HG02884 (cell line): Measurements from ENCODE around the gene DSN1.

Experiments
- ATAC-seq: cut with Tn5 transposase; IDR thresholded peaks from one replicate; pipeline ENCODE4 v1.9.1; 2021; ENCODE audit warnings: mild to moderate bottlenecking, moderate library complexity; ENCODE audit not compliant: unreplicated experiment

The DSN1 gene

DNA sequence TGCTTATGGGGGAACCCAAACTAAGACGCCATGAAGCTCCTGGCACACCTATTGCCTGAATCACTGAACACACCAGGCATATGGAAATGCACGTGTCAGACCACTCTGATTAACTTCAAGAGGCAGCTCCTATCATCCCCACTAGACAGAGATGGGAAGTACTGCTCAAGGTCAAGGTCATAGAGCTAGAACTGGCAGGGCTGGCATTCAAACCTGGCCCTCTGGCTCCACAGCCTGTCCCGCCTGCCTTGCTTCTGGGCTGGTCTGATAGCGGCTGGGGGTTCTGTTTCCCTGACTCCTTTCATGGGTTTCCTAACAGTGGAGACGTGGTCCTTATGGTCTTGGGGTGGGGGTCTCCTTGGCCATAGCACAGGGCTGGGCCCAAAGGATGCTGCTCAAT is 22.6 kb upstream of the DSN1 start:
- no peak for ATAC-seq

DNA sequence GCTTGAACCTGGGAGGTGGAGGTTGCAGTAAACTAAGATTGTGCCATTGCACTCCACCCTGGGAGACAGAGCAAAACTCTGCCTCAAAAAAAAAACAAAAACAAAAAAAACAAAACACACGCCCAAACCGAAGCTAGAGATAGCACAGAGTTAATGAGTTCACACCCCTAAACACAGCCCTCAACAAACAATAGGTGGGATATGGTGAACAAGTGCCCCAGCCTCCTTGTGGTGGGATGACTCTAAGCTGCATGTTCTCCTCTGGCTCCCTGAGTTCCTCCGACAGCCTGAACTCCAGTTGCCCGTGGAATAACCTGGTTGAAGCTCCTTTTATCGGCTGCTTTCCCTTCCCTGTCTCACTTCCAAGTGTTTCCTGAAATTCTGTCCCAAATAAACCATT is 22.1 kb upstream of the DSN1 start:
- ATAC-seq = no peak

DNA sequence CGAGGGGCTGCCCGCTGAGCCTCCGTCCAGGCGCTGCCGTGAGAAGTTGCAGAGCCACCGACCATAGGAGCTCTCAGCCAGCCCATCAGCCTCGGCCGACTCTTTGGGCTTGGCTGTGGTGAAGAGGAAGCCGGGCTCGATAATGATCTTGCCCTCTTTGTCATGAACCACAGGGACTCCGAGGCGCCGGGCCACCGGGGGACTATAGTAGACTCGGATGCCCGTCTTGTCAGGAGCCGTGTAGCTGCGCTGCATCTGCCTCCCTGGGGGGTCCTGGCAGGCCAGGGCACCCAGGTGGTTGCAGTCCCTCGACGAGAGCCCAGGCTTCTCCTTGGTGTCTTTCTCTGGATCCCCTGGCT is 20.5 kb upstream of the DSN1 start:
- ATAC-seq = no peak

DNA sequence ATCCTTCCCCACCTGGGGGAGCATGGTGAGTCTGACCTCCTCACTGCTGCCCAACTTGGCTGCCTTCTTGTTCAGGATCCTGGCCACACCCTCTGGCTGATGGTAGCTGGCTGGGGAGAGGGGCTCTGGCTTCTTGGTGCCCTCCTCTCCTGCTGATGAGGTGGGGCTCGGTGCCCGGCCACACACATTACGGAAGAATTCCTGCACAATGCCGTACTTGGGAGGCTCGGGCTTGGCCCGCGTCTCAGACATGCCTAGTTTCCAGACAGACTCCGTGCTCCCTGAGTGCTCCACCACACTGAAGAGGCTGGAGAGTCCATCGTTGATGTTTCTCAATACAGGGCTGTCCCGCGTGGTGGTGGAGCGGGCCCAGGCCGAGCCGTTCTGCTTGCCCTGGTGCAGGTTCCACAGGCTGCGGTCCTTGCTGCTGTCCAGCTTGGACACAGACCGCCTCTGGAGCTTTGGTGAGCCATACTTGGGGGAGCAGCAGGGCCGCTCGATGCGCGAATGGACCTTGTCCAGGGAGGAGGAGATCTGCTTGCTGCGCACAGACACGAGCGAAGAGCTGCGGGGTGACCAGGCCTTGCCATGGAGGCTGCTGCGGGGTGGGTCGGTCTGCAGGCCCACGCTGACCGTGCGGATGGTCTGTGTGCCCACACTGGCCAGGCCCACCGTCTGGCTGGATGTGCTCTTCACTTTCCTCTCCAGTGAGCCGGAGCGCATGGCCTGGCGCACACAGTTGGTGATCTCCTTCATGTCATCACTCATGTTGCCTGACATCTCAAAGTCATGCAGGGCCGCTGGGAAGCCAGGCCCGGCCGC is 19.9 kb upstream of the DSN1 start:
- ATAC-seq = no peak

DNA sequence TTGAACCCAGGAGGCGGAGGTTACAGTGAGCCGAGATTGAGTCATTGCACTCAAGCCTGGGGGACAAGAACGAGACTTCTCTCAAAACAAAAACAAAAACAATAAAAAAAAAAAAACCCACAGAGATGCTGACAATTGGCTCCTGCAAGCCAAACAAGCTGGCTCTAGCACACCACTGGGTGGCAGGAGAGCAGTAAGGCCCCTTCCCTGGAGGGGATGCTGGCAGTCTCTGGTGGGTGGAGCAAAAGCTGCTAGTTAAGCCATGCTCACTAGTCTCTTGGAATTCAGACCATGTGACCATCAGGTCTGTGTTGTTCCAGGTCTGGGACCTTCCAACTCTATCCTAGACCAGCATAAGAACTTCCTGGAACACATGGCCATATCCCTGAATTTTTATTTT is 18.9 kb upstream of the DSN1 start:
- ATAC-seq = no peak

DNA sequence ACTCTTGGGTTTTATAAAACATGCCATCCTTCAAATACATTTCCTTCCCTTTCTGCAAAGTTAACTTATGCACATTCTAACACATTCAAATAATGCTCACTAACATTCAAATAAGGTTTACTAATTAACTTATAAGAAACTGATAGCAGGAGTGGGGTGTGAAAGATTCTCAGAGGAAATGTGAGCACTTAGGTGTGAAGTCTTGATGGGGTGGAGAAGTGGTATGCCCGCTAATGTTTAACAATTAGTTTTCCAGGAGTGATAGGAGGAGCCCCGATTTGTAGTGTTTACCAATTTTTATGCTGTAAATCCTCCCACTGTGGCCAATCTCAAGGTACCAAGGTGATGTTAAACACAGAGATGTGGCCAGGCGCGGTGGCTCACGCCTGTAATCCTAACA is 18.3 kb upstream of the DSN1 start:
- ATAC-seq = no peak

DNA sequence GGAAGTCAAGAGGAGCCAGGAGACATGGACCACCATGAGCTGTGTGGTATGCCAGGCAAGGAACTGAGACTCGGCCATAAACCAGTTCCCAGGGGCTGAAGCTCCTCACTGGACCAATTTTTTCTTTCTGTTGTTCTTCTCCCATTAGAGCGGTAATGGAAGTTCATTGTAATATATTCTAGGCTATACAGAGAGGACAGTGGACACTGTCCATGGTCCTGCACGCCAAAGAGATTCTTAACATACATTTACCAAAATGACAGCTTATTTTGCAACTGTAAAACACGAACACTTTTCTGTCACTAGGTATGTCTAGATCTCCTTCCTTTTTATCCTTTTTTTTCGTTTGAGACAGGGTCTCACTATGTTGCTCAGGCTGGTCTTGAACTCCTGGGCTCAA is 13.1 kb upstream of the DSN1 start:
- no peak for ATAC-seq

DNA sequence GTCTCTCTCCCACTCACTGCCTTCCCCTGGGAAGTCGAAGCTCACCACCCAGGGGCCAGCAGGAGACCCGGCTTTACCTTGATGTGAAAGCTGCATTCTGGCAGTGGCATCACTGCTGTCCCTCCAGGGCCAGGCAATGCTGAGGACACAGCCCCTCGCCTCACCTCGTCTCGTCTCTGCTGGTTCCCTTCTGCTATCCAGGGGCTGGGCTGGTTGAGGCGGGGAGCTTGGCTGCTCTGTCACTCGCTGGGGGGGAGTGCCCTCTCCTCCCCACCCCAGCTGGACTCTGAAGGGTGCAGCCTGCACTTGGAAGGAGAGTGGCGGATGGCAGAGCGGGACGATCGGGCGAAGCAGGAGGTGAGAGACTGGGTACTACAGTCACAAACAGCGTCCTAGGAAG is 12.7 kb upstream of the DSN1 start:
- ATAC-seq = no peak

DNA sequence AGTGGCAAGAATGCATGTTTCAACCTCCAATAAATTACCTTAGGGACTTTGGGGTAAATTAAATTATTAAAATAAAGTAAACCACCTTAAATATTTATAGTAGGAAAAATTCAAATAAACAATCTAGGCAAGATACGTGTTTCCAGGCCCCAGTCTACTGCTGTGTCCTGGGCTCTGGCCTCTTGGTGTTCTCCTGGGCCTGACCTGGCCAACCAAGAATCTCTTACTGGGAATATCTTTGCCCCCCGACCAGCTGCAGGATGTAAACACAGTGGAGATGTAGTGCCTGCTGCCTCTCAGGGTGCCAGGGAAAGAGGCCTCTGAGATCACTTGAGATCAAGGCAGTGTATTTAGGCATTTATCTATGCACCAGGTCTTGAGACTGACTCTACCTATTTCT is 11.7 kb upstream of the DSN1 start:
- ATAC-seq = no peak

DNA sequence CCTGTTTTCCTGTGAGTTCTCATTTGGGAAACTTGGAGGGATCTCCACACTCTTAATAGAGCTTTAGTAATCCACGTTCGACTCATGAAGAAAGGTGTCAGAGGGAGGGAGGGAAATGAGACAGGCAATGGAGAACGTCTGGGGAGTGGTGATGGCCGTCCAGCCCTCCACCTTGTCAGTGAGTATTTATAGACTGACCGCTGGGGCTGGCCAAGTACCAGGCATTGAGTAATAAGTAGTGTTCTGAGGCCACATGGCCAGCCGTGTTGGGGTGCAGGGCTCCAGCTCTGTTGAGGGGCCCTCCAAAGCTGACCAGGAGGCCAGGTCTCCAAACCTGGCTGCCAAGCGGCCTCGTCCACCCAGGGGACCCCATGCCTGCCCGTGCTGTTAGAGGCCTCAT is 11.3 kb upstream of the DSN1 start:
- no peak for ATAC-seq

DNA sequence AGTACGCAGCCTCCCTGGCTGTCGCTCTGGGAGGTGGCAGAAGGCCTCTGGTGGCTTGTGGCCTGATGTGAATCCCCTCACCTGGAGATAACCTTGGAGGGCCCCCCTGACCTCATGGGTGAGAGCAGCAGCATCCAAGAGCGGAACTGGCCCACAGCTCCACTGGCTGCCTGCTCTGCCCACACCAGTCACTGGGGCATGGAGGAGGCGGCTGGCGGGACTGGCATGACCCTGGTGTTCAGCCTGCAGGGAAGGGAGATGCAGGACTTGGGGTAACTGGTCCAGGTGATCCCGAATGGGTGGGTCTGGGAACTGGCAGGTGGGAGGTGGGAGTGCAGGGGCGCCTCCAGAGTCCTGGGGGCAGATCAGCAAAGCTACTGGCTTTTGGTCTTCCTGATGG is 10.6 kb upstream of the DSN1 start:
- no peak for ATAC-seq

DNA sequence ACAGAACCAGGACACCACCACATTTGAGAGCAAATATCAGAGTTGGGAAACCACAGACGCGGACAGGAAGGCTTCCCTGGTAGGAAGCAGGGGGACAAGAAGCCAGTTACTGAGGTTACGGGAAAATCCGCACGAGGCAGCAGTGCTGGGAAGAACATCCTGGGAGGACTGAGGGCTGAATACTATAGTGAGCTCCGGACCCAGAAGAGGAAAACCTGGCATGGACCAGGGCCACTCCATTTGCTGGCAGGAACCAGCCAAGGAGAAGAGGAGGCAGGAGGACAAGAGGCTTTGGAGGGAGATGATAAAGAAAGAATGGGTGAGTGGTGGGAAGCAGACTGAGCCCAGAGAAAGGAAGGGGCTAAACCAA is 6.1 kb upstream of the DSN1 start:
- no peak for ATAC-seq

DNA sequence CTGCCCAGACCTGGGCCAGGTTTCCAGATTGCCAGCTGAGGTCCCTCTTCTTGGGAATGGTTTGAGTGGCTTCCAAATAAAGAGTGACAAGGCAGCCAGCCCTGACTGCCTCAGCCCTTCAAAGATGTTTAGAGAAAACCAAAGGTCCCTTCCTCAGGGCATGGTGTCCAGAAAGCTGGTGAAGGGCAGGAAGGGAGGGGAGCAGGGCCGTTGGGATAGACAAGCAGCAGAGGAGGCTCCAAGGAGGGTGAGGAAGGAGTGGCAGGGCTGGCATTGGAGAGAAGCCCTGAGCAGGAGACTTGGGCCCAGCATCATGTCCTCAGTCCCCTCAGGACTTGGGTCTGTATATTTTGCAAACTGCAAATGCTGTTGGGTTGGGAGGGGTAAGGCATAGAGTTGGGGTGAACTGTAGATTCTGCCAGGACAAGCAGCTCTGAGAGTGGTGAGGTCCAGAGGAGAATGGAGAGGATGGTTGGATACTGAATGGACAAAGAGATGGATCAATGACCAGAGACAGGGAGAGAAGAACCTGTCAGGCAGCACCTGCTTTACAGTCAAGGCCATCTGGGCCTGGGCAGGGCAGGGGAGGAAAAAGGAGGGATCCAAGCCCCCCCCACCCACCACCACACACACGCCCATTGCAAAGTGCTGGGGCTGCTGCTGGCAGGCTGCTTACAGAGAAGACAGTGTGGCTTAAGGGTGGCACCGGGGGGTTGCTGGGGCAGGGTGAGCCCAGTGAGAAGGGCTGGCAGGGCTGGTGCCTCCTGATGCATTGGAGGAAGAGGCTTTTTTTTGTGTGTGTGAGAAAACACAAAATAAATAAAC is 5.5 kb upstream of the DSN1 start:
- ATAC-seq = no peak

DNA sequence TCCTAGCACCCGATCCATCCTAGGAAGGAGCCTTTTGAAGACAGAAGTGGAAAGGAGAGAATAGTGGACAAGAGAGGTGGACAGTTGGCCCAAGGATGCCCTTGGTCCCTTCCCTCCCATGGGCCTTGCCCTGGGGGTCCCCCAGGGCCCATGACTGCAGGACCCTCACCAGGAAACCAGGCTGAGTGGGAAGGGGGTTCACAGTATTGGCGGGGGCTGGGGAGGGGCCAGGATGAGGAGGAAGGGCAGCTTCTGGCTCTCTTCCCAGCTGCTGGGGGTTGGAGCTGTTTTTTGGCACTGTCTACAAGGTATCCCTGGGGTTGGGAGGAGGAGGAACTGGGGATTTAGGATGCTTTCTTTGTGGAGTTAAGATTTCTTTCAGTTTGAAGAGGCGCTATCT is 4.0 kb upstream of the DSN1 start:
- no peak for ATAC-seq

DNA sequence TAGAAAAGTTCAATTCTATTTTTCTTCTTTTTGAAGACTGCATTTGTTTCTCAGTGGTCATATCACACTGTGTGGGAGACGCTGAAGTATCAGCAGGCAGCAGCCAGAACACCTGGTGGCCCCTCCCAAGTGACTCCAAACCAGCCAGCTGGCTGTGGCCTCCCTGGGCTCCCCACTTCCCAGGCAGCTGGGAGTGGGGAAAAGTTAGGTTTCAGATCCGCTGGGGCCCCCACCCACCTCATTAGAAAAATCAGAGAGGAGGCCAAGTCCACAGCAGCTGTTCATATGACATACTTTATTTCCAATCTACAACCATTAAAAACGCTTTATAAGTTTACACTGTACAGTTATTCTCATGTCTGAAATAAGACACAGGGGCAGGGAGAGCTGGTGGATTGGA is 3.6 kb upstream of the DSN1 start:
- no peak for ATAC-seq

DNA sequence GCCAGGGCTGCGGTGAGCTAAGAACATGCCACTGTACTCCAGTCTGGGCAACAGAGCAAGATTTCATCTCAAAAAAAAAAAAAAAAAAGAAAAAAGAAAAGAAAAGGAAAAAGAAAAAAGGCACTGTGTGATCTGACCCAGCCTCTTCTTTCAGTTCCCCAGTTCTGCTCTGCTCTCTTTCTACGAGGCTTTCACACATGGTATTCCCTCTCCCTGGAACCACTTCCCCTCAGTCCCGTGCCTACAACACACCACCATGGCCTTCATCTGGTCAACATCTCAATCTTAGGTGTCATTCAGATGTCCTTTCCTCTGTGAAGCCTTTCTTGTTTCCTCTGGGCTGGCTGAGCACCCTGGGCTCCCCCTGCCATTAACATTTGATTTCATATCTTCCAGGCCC is 2.3 kb upstream of the DSN1 start:
- no peak for ATAC-seq

DNA sequence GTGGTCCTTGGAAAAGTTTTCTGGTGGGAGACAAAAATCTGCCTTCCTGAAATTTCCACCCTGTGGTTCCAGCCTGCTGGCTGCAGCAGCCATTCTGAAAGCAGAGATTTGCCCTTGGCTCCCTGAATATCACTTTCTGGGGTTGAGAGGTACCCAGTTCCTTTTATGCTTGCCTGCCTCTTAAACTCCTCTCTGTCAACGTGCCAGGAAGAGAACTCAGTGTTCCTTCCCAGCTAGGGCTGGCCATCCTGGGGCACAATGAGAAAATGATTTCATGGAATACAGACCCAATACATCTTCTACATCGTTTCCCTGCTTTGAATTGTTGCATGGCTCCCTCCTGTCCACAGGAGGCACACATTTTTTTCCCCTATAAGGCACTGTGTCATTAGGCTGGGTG is 1.6 kb upstream of the DSN1 start:
- ATAC-seq = no peak

DNA sequence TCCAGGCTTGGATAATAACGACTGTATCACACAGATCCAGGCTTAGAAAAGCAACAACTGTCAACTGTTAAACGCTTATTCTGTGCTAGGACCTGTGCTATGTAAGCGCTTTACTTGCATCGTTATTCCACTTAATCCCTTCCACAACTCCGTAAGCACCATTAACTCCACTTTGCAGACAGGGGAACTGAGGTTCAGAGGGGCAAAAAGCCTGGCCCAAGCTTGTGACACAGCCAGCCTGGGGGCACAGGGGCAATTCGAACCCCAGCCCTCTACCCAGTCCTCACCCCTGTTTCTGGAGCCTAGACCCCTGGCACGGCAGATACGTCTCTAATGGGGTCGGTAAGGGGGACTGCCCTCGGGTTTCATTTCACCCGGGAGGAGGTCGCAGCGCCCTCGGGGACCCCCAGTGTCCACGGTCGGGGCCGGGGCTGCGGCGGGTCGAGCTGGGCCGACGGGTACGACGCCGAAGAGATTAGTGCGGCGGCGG is 411 bp downstream of the DSN1 start:
- ATAC-seq = no peak

DNA sequence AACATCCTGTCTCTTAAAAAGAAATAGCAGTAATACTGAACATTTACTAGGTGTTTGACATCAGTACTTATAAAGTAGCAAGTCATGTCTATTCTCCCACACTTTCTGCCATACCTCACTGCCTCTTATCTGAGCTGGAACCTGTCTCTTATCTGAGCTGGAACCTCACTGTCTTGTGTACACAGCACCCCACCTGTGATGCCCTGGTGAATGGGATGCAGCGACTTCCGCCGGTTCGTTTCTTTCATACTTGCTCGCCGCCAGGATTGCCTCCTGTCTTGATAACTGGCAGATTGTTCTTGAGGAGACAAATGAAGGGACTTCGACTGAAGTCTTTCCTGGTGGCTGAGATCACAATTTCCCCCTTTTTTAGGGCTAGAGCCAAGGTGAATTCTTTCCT is 2.9 kb downstream of the DSN1 start:
- no peak for ATAC-seq

DNA sequence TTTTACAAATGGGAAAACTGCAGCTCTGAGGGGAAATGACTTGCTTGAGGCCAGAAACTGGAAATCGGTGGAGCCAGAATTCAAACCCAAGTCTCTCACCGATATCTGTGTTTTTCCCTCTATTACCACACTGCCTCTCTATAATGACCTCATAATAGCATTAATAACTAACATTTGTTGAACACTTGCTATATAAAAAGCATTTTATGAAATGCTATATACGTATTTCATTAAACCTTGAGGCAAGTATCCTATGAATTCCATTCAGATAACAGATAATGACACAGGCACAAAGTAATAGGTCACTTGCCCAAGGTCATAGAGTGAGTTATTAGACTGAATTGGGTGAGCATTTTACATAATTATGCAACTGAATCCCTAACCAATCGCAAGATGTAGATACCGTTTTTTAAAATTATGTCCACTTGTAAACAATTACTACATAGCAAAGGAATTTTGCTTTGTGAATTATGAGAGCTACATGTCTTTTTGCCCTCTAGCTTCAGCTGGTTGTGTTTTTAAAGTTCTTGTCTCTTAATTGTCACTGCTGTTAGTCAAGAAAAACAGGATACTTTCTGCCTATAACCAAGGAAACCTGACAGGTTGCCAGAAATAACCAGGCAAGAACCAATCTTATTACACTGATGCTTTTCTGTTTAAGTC is 4.7 kb downstream of the DSN1 start:
- no peak for ATAC-seq

DNA sequence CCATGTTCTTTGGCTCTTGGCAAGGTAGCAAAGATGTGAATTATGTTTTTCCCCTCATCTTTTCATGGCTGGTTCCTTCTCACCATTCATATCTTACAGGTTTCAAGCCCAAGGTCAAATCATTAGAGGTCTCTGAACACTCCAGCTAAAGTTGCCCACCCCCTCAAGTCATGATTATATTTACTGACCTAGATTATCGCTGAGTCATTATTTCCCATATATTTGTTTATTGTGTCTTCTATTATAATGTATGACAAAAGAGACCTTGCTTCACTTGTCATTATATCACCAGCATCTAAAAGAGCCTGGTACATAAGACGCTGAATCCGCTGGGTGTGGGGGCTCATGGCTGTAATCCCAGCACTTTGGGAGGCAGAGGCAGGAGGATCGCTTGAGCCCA is 12.4 kb downstream of the DSN1 start:
- no peak for ATAC-seq

DNA sequence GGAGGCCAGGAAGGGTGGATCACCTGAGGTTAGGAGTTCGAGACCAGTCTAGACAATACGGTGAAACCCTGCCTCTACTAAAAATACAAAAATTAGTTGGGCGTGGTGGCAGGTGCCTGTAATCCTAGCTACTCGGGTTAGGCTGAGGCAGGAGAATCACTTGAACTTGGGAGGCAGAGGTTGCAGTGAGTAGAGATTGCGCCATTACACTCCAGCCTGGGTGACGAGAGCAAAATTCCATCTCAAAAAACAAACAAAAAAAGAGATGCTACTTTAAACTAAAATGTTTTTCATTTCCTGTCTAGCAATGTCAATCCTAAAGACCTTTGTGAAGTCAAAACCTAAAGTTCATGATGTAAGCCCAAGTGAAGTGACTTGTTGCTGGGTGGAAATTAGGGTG is 12.9 kb downstream of the DSN1 start:
- no peak for ATAC-seq
